Measurements from ENCODE around the gene FAM174B.

- TF ChIP-seq CTCF (IDR thresholded peaks at IDR 0.05) (no peak), POLR2A (IDR thresholded peaks at IDR 0.05) (no peak)
Observed at GRCh38 chr15:92633001-92633400, 22.6 kb downstream of the FAM174B start.
